IMR-90 (cell line): ENCODE data around the gene WDR5. TPM values are rescaled to one million over a fixed set of nuclear protein-coding genes. Genes with fewer than 3 reads are reported as not detected.
A peak's percentile ranks its signal among the peaks of the same experiment; 100 is the strongest.

Experiments used
- ATAC-seq: fragments of 200-7000 bp; cut with Tn5 transposase; 2 replicates; pipeline ENCODE4 v1.9.1; 2020; ENCODE audit warnings: low read depth, mild to moderate bottlenecking, moderate library complexity
- BruUV-seq: library from RNA; stranded (reverse); fragments of 400-500 nt; replicated peaks from 2 replicates; lab custom pipeline; 2021; lab: Mats Ljungman, UMichigan
- CTCF ChIA-PET: fragments of 300-600 bp; formaldehyde crosslinking; extraction: SDS; loops from one replicate; lab custom pipeline; 2021; ENCODE audit warnings: antibody characterized with exemption; lab: Yijun Ruan, JAX
- POLR2A ChIA-PET: fragments of 300-600 bp; sonication (Branson Sonifier 250); formaldehyde crosslinking; loops from one replicate; lab custom pipeline; 2022; ENCODE audit warnings: antibody characterized with exemption; ENCODE audit not compliant: unreplicated experiment; lab: Charles Lee
- DNase-seq: peaks from one replicate; pipeline ENCODE4 v3.0.0; 2013
- H2AFZ ChIP-seq: replicated peaks from 2 replicates; pipeline ENCODE3; 2013; ENCODE audit warnings: low read length, mild to moderate bottlenecking; ENCODE audit not compliant: poor library complexity
- H2AK5ac ChIP-seq: 2 replicates; pipeline ENCODE4 v1.6.1; 2013; ENCODE audit warnings: low read depth, low read length, inconsistent platforms
- H2AK9ac ChIP-seq: replicated peaks from 2 replicates; pipeline ENCODE3; 2013; ENCODE audit warnings: mild to moderate bottlenecking, low read depth, low read length, moderate library complexity; ENCODE audit not compliant: poor library complexity
- H2BK120ac ChIP-seq: 2 replicates; pipeline ENCODE4 v1.6.1; 2013; ENCODE audit warnings: low read depth, low read length, inconsistent platforms
- H2BK15ac ChIP-seq: 3 replicates; pipeline ENCODE4 v1.6.1; 2013; ENCODE audit warnings: low read depth, low read length, inconsistent platforms
- H2BK20ac ChIP-seq: 2 replicates; pipeline ENCODE4 v1.6.1; 2013; ENCODE audit warnings: low read depth, mild to moderate bottlenecking, inconsistent platforms, low read length, moderate library complexity
- H2BK5ac ChIP-seq: 2 replicates; pipeline ENCODE4 v1.6.1; 2013; ENCODE audit warnings: mild to moderate bottlenecking, low read depth, low read length, inconsistent platforms; ENCODE audit not compliant: poor library complexity, severe bottlenecking
- H3K14ac ChIP-seq: replicated peaks from 2 replicates; pipeline ENCODE4 v1.6.1; 2013; ENCODE audit warnings: low read depth, low read length, inconsistent platforms
- H3K18ac ChIP-seq: 2 replicates; pipeline ENCODE4 v1.6.1; 2013; ENCODE audit warnings: low read depth, low read length, control low read depth
- H3K23ac ChIP-seq: 2 replicates; pipeline ENCODE4 v1.6.1; 2013; ENCODE audit warnings: low read depth, low read length, inconsistent platforms
- H3K27ac ChIP-seq: 2 replicates; pipeline ENCODE4 v1.5.1; 2013; ENCODE audit warnings: mild to moderate bottlenecking, control low read depth, low read length; ENCODE audit not compliant: insufficient read depth
- H3K27me3 ChIP-seq: 2 replicates; pipeline ENCODE4 v1.6.1; 2013; ENCODE audit warnings: low read length; ENCODE audit not compliant: control insufficient read depth, insufficient read depth
- H3K36me3 ChIP-seq: 2 replicates; pipeline ENCODE4 v1.6.1; 2013; ENCODE audit warnings: low read length, mixed read lengths; ENCODE audit not compliant: control insufficient read depth, insufficient read depth
- H3K4ac ChIP-seq: 2 replicates; pipeline ENCODE4 v1.6.1; 2013; ENCODE audit warnings: low read depth, low read length, inconsistent platforms
- H3K4me1 ChIP-seq: 2 replicates; pipeline ENCODE4 v1.6.1; 2013; ENCODE audit warnings: low read length, mixed read lengths; ENCODE audit not compliant: control insufficient read depth, insufficient read depth
- H3K4me2 ChIP-seq: 2 replicates; pipeline ENCODE4 v1.6.1; 2013; ENCODE audit warnings: low read depth, mild to moderate bottlenecking, control low read depth, low read length, moderate library complexity
- H3K4me3 ChIP-seq: 2 replicates; pipeline ENCODE4 v1.5.1; 2013; ENCODE audit warnings: low read depth, mild to moderate bottlenecking, control low read depth, low read length, moderate library complexity; ENCODE audit not compliant: insufficient read depth
- H3K56ac ChIP-seq: 2 replicates; pipeline ENCODE4 v1.6.1; 2013; ENCODE audit warnings: low read length, inconsistent platforms; ENCODE audit not compliant: insufficient read depth; ENCODE audit errors: extremely low read depth
- H3K79me1 ChIP-seq, 2 experiments: 2 replicates each; pipeline ENCODE4 v1.6.1; 2013; ENCODE audit warnings: low read length in 2 of 2, inconsistent platforms in 1 of 2, low read depth in 1 of 2
- H3K9ac ChIP-seq: 2 replicates; pipeline ENCODE4 v1.6.1; 2013; ENCODE audit warnings: low read depth, low read length, control low read depth
- H3K9me1 ChIP-seq: 2 replicates; pipeline ENCODE4 v1.6.1; 2013; ENCODE audit warnings: low read length, inconsistent platforms; ENCODE audit not compliant: insufficient read depth
- H3K9me3 ChIP-seq: 2 replicates; pipeline ENCODE4 v1.6.1; 2013; ENCODE audit warnings: low read length; ENCODE audit not compliant: control insufficient read depth, insufficient read depth
- H4K20me1 ChIP-seq: 2 replicates; pipeline ENCODE4 v1.6.1; 2013; ENCODE audit warnings: low read length, inconsistent platforms; ENCODE audit not compliant: insufficient read depth
- H4K5ac ChIP-seq: 2 replicates; pipeline ENCODE4 v1.6.1; 2013; ENCODE audit warnings: mild to moderate bottlenecking, low read depth, low read length, control low read depth
- H4K8ac ChIP-seq, 2 experiments: 2 replicates each; pipeline ENCODE4 v1.6.1; 2013; ENCODE audit warnings: low read depth in 2 of 2, low read length in 2 of 2, control low read depth in 1 of 2, inconsistent platforms in 1 of 2
- H4K91ac ChIP-seq: 2 replicates; pipeline ENCODE4 v1.6.1; 2013; ENCODE audit warnings: low read depth, low read length, inconsistent platforms; ENCODE audit not compliant: insufficient read depth
- CHD1 ChIP-seq: IDR thresholded peaks from 2 replicates; pipeline ENCODE4 v1.6.1; 2012; ENCODE audit warnings: low read depth, low read length, improper control_type of control experiment
- CTCF ChIP-seq: conservative IDR thresholded peaks from 2 replicates; pipeline ENCODE4 v1.5.1; 2012; ENCODE audit warnings: mild to moderate bottlenecking, low read depth, low read length, improper control_type of control experiment
- ELK1 ChIP-seq: fragments of 150-350 bp; IDR thresholded peaks from 2 replicates; pipeline ENCODE4 v1.6.1; 2016; ENCODE audit warnings: low read depth, mild to moderate bottlenecking, low read length, moderate library complexity, borderline replicate concordance
- FOS ChIP-seq: fragments of 150-350 bp; IDR thresholded peaks from 2 replicates; pipeline ENCODE4 v1.6.1; 2016; ENCODE audit warnings: low read depth, low read length
- MAFK ChIP-seq: IDR thresholded peaks from 2 replicates; pipeline ENCODE4 v1.6.1; 2012; ENCODE audit warnings: low read depth, low read length, improper control_type of control experiment
- MAZ ChIP-seq: IDR thresholded peaks from 2 replicates; pipeline ENCODE4 v1.6.1; 2012; ENCODE audit warnings: low read depth, mild to moderate bottlenecking, low read length, improper control_type of control experiment, moderate library complexity, borderline replicate concordance
- MXI1 ChIP-seq: IDR thresholded peaks from 2 replicates; pipeline ENCODE4 v1.6.1; 2012; ENCODE audit warnings: low read depth, mild to moderate bottlenecking, low read length, moderate library complexity, borderline replicate concordance
- NFE2L2 ChIP-seq: fragments of 150-350 bp; IDR thresholded peaks from 2 replicates; pipeline ENCODE4 v1.6.1; 2016; ENCODE audit warnings: low read depth, mild to moderate bottlenecking, low read length
- POLR2A ChIP-seq: IDR thresholded peaks from 2 replicates; pipeline ENCODE4 v1.6.1; 2012; ENCODE audit warnings: mild to moderate bottlenecking, low read depth, low read length
- RCOR1 ChIP-seq: IDR thresholded peaks from 2 replicates; pipeline ENCODE4 v1.6.1; 2012; ENCODE audit warnings: mild to moderate bottlenecking, low read length, improper control_type of control experiment; ENCODE audit not compliant: insufficient replicate concordance
- RFX5 ChIP-seq: IDR thresholded peaks from 2 replicates; pipeline ENCODE4 v1.8.0; 2012; ENCODE audit warnings: low read depth, mild to moderate bottlenecking, low read length, moderate library complexity
- SMC3 ChIP-seq: fragments of 150-350 bp; IDR thresholded peaks from 2 replicates; pipeline ENCODE4 v1.6.1; 2016; ENCODE audit warnings: low read depth, mild to moderate bottlenecking, antibody characterized with exemption, low read length, moderate library complexity
- USF2 ChIP-seq: fragments of 150-350 bp; IDR thresholded peaks from 2 replicates; pipeline ENCODE4 v1.6.1; 2017; ENCODE audit warnings: mild to moderate bottlenecking, antibody characterized with exemption, low read length, low read depth
- WGBS, 2 experiments: methylation state at CpG; one replicate each; pipeline versions ENCODE4 v1.1.5 to v1.1.7; 2013; ENCODE audit warnings: missing lambda C conversion rate in 2 of 2; ENCODE audit not compliant: insufficient read length in 1 of 2; ENCODE audit errors: extremely low coverage in 2 of 2; 5-methylcytosine and 5-hydroxymethylcytosine counted together
- dilution Hi-C: fragments of 300-500 bp; cut with HindIII; formaldehyde crosslinking; loops from one replicate; pipeline ENCODE4 v1.14.3; 2018; ENCODE audit warnings: low sequenced_read_pairs; ENCODE audit not compliant: unreplicated experiment
- in situ Hi-C: fragments of 300-500 bp; cut with MboI; formaldehyde crosslinking; loops from 3 replicates; pipeline ENCODE4 v1.14.3; 2019; ENCODE audit warnings: low sequenced_read_pairs, inconsistent platforms, mixed read lengths
- intact Hi-C: fragments of 100-400 bp; cut with micrococcal nuclease; formaldehyde crosslinking; loops from 2 replicates; pipeline ENCODE4 v1.10.0; 2022
- polyA plus RNA-seq, 3 experiments: library from polyadenylated mRNA; depleted of rRNA; stranded (reverse); fragments of >200 nt; gene quantifications; 2 replicates each; pipeline ENCODE4 v1.2.3, GENCODE V29; 2012; ENCODE audit warnings: low replicate concordance in 1 of 3
- total RNA-seq: library from RNA; depleted of rRNA; stranded (reverse); fragments of >200 nt; gene quantifications from 2 replicates; pipeline ENCODE4 v1.2.3, GENCODE V29; 2012

WDR5 gene
- total and polyA plus RNA-seq, 2 of the 4 experiments (the other 2 are of a cell fraction): 18.3 to 26.6 TPM

- Histone ChIP-seq H2AK9ac (peak overlapping the region; percentile 70), H2BK20ac (0 out of 2 replicates have a peak overlapping the region, but pooled peaks have one; percentile 32), H3K56ac (no peak overlapping the region), H2BK120ac (peak overlapping the region; percentile 74), H3K27me3 (peaks cover 12% of the 10 kb centered on the region), H3K4me2 (no peak overlapping the region), H3K27ac (peak overlapping the region; percentile 10; the same call in 1 of the 2 replicates), H3K79me1 (no peaks in the 10 kb centered on the region), H3K18ac (peak overlapping the region; percentile 53), H2BK15ac (peak overlapping the region; percentile 45; the same call in 1 of the 3 replicates), H3K36me3 (no peaks in the 10 kb centered on the region), H3K9ac (no peak overlapping the region), H3K14ac (peak overlapping the region; percentile 16), H2AK5ac (peak overlapping the region; percentile 29; the same call in 1 of the 2 replicates), H3K23ac (no peak overlapping the region), H3K4me3 (no peak overlapping the region), H2BK5ac (peak overlapping the region; percentile 73), H3K9me3 (no peaks in the 10 kb centered on the region), H2AFZ (peak overlapping the region; percentile 77), H4K91ac (peak overlapping the region; percentile 70), H4K20me1 (no peaks in the 10 kb centered on the region), H4K8ac (peak overlapping the region in 1 of 2 experiments; percentile 18; a peak in 2 of 4 replicates), H3K4ac (peak overlapping the region; percentile 54; the same call in 1 of the 2 replicates), H3K4me1 (peaks cover 10% of the 10 kb centered on the region), H3K9me1 (0 out of 2 replicates have a peak, but pooled peaks cover under 1% of the 10 kb centered on the region), H4K5ac (peak overlapping the region; percentile 28)
- ChIA-PET POLR2A (no interaction called here), CTCF (interaction anchor here (1.5 to 3.0 kb wide), 3 partner anchors 54 to 270 kb away, joined by 3 to 27 read pairs (median 9); no protein-coding TSS in a partner anchor)
- no TSS peak for BruUV-seq
- intact Hi-C loops: no loop called here
- in situ Hi-C loops: no loop called here
- dilution Hi-C loops: no loop called here
- WGBS, 2 experiments: 84% methylated on average over 17 of the region's 31 CpGs; no CpG with 5 or more reads in 1 of the 2 experiments
- DNase-seq (no peak), ATAC-seq (no peak)
- TF ChIP-seq RCOR1 (no peak), NFE2L2 (no peak), POLR2A (no peak), MAFK (no peak), RFX5 (no peak), CTCF (no peak), MAZ (no peak), ELK1 (no peak), SMC3 (no peak), CHD1 (no peak), MXI1 (no peak), FOS (no peak), USF2 (no peak)
Measured at GRCh38 chr9:134172198-134173126, 36.6 kb downstream of the WDR5 start.
